ENCODE results near the gene GRHL1.

Gene GRHL1

GRCh38 chr2:9974343-9974742 is 22.9 kb downstream of the GRHL1 start:
- no peak for DNase-seq

- DNase-seq, result no peak
These were observed 23.8 kb downstream of the GRHL1 start for GRCh38 chr2:9975328-9975727.

GRCh38 chr2:9975805-9976447 is 24.4 kb downstream of the GRHL1 start:
- peak; percentile 60 for DNase-seq

- DNase-seq, result peak; percentile 34
These were observed 28.5 kb downstream of the GRHL1 start for GRCh38 chr2:9979977-9980376.

- DNase-seq, result no peak
These were observed 29.0 kb downstream of the GRHL1 start for GRCh38 chr2:9980520-9980919.

GRCh38 chr2:9981655-9982054 is 30.2 kb downstream of the GRHL1 start:
- DNase-seq, result no peak

GRCh38 chr2:9982248-9982647 is 30.8 kb downstream of the GRHL1 start:
- DNase-seq, result no peak

- DNase-seq, result no peak
These were observed 31.4 kb downstream of the GRHL1 start for GRCh38 chr2:9982891-9983290.

- no peak for DNase-seq
These were observed 32.1 kb downstream of the GRHL1 start for GRCh38 chr2:9983401-9984216.

GRCh38 chr2:9984217-9984739 is 32.8 kb downstream of the GRHL1 start:
- DNase-seq, result peak; percentile 54

GRCh38 chr2:9984871-9985480 is 33.5 kb downstream of the GRHL1 start:
- DNase-seq, result no peak

GRCh38 chr2:9985531-9986328 is 34.2 kb downstream of the GRHL1 start:
- DNase-seq, result no peak

GRCh38 chr2:9988320-9988719 is 36.8 kb downstream of the GRHL1 start:
- DNase-seq, result no peak

GRCh38 chr2:9990736-9991135 is 39.2 kb downstream of the GRHL1 start:
- DNase-seq, result no peak

GRCh38 chr2:9991221-9991620 is 39.7 kb downstream of the GRHL1 start:
- DNase-seq, result no peak

GRCh38 chr2:9991829-9992273 is 40.4 kb downstream of the GRHL1 start:
- no peak for DNase-seq

- DNase-seq, result no peak
These were observed 41.1 kb downstream of the GRHL1 start for GRCh38 chr2:9992427-9993187.

GRCh38 chr2:9993488-9994165 is 42.1 kb downstream of the GRHL1 start:
- DNase-seq, result no peak

GRCh38 chr2:9994462-9994861 is 43.0 kb downstream of the GRHL1 start:
- no peak for DNase-seq

GRCh38 chr2:9995059-9995458 is 43.6 kb downstream of the GRHL1 start:
- DNase-seq, result no peak

- DNase-seq, result no peak
These were observed 44.8 kb downstream of the GRHL1 start for GRCh38 chr2:9996321-9996720.

GRCh38 chr2:9997936-9998335 is 46.4 kb downstream of the GRHL1 start:
- DNase-seq, result no peak

Measured in activated CD4-positive, alpha-beta T cell treated with anti-CD3 and anti-CD28 coated beads for 48 hours (primary cell).